Endothelial cell of umbilical vein (primary cell): ENCODE measurements around the gene ITGB8. TPM values are rescaled to one million over a fixed set of nuclear protein-coding genes. Genes with fewer than 3 reads are reported as not detected.

Experiments
- BruUV-seq: library from RNA; stranded (reverse); fragments of 400-500 nt; replicated peaks from 2 replicates; lab custom pipeline; 2021; lab: Mats Ljungman, UMichigan
- CTCF ChIA-PET: fragments of 300-600, 350-600 bp; sonication (Branson Sonifier 250); formaldehyde crosslinking; loops from one replicate; lab custom pipeline; 2021; ENCODE audit warnings: antibody characterized with exemption, inconsistent platforms; lab: Charles Lee
- POLR2A ChIA-PET: fragments of 300-600, 350-600 bp; sonication (Branson Sonifier 250); formaldehyde crosslinking; loops from one replicate; lab custom pipeline; 2021; ENCODE audit warnings: antibody characterized with exemption, inconsistent platforms; lab: Charles Lee
- DNase-seq: peaks from one replicate; pipeline ENCODE4 v3.0.0-alpha.2; 2011; ENCODE audit warnings: low read depth, low spot score
- FAIRE-seq: peaks from 2 replicates; lab custom pipeline; 2011; peaks lifted over from hg19 to GRCh38; lab: Jason Lieb, UNC
- H2AFZ ChIP-seq: 2 replicates; pipeline ENCODE4 v1.6.0; 2012; ENCODE audit warnings: low read depth, low read length, control low read depth, inconsistent platforms
- H3K27ac ChIP-seq: 2 replicates; pipeline ENCODE4 v1.5.1; 2011; ENCODE audit warnings: low read depth, mild to moderate bottlenecking, control low read depth, low read length, moderate library complexity; ENCODE audit not compliant: insufficient read depth
- H3K27me3 ChIP-seq, 2 experiments: 2 replicates each; pipeline versions ENCODE4 v1.6.0 to v1.6.1; 2011; ENCODE audit warnings: low read length in 2 of 2, mixed read lengths in 1 of 2; ENCODE audit not compliant: control insufficient read depth in 2 of 2, insufficient read depth in 2 of 2
- H3K36me3 ChIP-seq, 2 experiments: 2 replicates in 1 of 2; 3 replicates in 1 of 2; pipeline ENCODE4 v1.5.1; 2011; ENCODE audit warnings: low read length in 2 of 2, mild to moderate bottlenecking in 1 of 2, moderate library complexity in 1 of 2; ENCODE audit not compliant: control insufficient read depth in 2 of 2, insufficient read depth in 2 of 2; ENCODE audit errors: extremely low read depth in 1 of 2
- H3K4me1 ChIP-seq: 3 replicates; pipeline ENCODE4 v1.5.1; 2011; ENCODE audit warnings: mild to moderate bottlenecking, low read length; ENCODE audit not compliant: control insufficient read depth, insufficient read depth; ENCODE audit errors: extremely low read depth
- H3K4me2 ChIP-seq: 2 replicates; pipeline ENCODE4 v1.6.1; 2011; ENCODE audit warnings: low read length, control low read depth, mixed read lengths; ENCODE audit not compliant: insufficient read depth
- H3K4me3 ChIP-seq, 3 experiments: fragments of 200-600 bp in 1 of 3; sonication (generic), shearing (Covaris generic) in 1 of 3; replicated peaks in 1 of 3; 2 replicates each; pipeline ENCODE4 v1.5.1; 2011 to 2016; ENCODE audit warnings: control low read depth in 3 of 3, low read length in 3 of 3, mild to moderate bottlenecking in 2 of 3, inconsistent platforms in 1 of 3, low read depth in 1 of 3, moderate library complexity in 1 of 3; ENCODE audit not compliant: insufficient read depth in 1 of 3
- H3K79me2 ChIP-seq: 2 replicates; pipeline ENCODE4 v1.6.0; 2012; ENCODE audit warnings: low read length, inconsistent platforms; ENCODE audit not compliant: control insufficient read depth, insufficient read depth
- H3K9ac ChIP-seq: replicated peaks from 2 replicates; pipeline ENCODE3; 2011; ENCODE audit warnings: low read length, control low read depth; ENCODE audit not compliant: insufficient read depth; ENCODE audit errors: extremely low read depth
- H3K9me1 ChIP-seq: replicated peaks from 3 replicates; pipeline ENCODE4 v1.6.0; 2011; ENCODE audit warnings: mild to moderate bottlenecking, low read length; ENCODE audit not compliant: control insufficient read depth, insufficient read depth; ENCODE audit errors: extremely low read depth
- H3K9me3 ChIP-seq: replicated peaks from 2 replicates; pipeline ENCODE4 v1.5.1; 2012; ENCODE audit warnings: low read length, inconsistent platforms; ENCODE audit not compliant: control insufficient read depth, insufficient read depth
- H4K20me1 ChIP-seq: replicated peaks from 2 replicates; pipeline ENCODE3; 2011; ENCODE audit warnings: mild to moderate bottlenecking, low read length; ENCODE audit not compliant: control insufficient read depth, insufficient read depth; ENCODE audit errors: extremely low read depth
- EZH2 ChIP-seq: IDR thresholded peaks from 2 replicates; pipeline ENCODE4 v1.6.1; 2012; ENCODE audit warnings: borderline replicate concordance, low read depth, mild to moderate bottlenecking, moderate library complexity, low read length, inconsistent platforms; ENCODE audit not compliant: severe bottlenecking
- FOS ChIP-seq: IDR thresholded peaks from 2 replicates; pipeline ENCODE4 v1.6.1; 2011; ENCODE audit warnings: mild to moderate bottlenecking, low read length, moderate library complexity, borderline replicate concordance; ENCODE audit not compliant: insufficient read depth
- GATA2 ChIP-seq: IDR thresholded peaks from 2 replicates; pipeline ENCODE4 v1.7.0; 2011; ENCODE audit warnings: low read depth, mild to moderate bottlenecking, moderate library complexity, mixed read lengths, low read length; ENCODE audit not compliant: insufficient read length, insufficient read depth
- MYC ChIP-seq: IDR thresholded peaks from one replicate; pipeline ENCODE4 v1.6.1; 2011; ENCODE audit warnings: mild to moderate bottlenecking, low read depth, low read length
- POLR2A ChIP-seq: IDR thresholded peaks from 2 replicates; pipeline ENCODE4 v1.6.1; 2012; ENCODE audit warnings: low read depth, mild to moderate bottlenecking, control low read depth, low read length
- POLR2AphosphoS5 ChIP-seq: IDR thresholded peaks from 2 replicates; pipeline ENCODE4 v1.6.1; 2012; ENCODE audit warnings: low read depth, mild to moderate bottlenecking, control low read depth, low read length, moderate library complexity; ENCODE audit not compliant: insufficient read depth
- dilution Hi-C: fragments of 300-500 bp; cut with MboI; formaldehyde crosslinking; loops from one replicate; pipeline ENCODE4 v1.15.0; 2019; ENCODE audit warnings: low sequenced_read_pairs; ENCODE audit not compliant: extremely low pct_ligation_motif_present
- intact Hi-C: fragments of 100-400 bp; cut with micrococcal nuclease; formaldehyde crosslinking; loops from one replicate; pipeline ENCODE4 v1.10.0; 2022
- polyA plus RNA-seq, 4 experiments: library from polyadenylated mRNA; depleted of rRNA in 3 of 4; stranded (reverse) in 3 of 4; unstranded in 1 of 4; fragments of >200 nt; gene quantifications; 2 replicates each; pipeline versions ENCODE4 v1.2.1 to v1.2.3, GENCODE V29; 2011 to 2012; ENCODE audit warnings: missing spikeins in 1 of 4
- total RNA-seq: library from RNA; stranded (reverse); gene quantifications from 2 replicates; pipeline ENCODE4 v1.2.3, GENCODE V29; 2021
- TF ChIP-seq, protein P1 (sequence below): IDR thresholded peaks from 2 replicates; pipeline ENCODE4 v1.6.1; 2011; ENCODE audit not compliant: insufficient read depth, insufficient read length
- TF ChIP-seq, protein P2 (sequence below), 2 donors: IDR thresholded peaks; 1 replicate in 1 of 2; 2 replicates in 1 of 2; pipeline ENCODE4 v1.5.1; 2011; ENCODE audit warnings: low read length in 2 of 2, mild to moderate bottlenecking in 2 of 2, moderate library complexity in 2 of 2, control low read depth in 1 of 2, inconsistent platforms in 1 of 2, low read depth in 1 of 2; ENCODE audit not compliant: insufficient read depth in 1 of 2; ENCODE audit errors: extremely low read depth in 1 of 2

The ITGB8 gene
- total and polyA plus RNA-seq, 2 donors (not counting 3 experiments of a cell fraction or from before 2014, with no cell fraction given), result 2.9 to 8.2 TPM

DNA sequence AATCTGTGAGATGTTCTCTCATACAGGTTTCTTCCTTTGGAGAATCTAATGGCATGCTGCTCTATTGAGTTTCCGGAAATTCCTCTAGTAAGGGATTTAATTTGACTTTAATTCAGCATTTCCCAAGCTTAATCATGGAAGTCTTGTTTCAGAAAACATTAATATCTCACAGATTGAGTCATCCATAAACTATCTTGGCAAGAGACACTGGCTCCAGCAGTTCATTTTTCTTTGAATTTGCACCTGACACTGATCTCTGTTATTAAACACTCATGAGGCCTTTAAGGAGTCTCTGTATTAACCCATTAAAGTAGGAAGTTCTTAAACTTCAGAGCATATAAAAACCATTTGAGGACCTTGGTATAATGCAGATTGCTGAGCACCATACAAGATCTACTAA is 3.6 kb upstream of the ITGB8 start:
- H3K4me1 ChIP-seq, result peaks cover 8% of the 10 kb centered on the region
- FAIRE-seq, result peak; percentile 48
- no peak overlapping the region for H3K9ac ChIP-seq
- H3K36me3 ChIP-seq, result no peaks in the 10 kb centered on the region
- DNase-seq, result peak; percentile 48
- no peak overlapping the region for H3K4me3 ChIP-seq
- no TSS peak for BruUV-seq
- H4K20me1 ChIP-seq, result no peaks in the 10 kb centered on the region
- ChIA-PET POLR2A (no interaction called here), CTCF (interaction anchor here (0.8 to 2.8 kb wide), 11 partner anchors 16 to 579 kb away, joined by 3 to 25 read pairs (median 4); no protein-coding TSS in a partner anchor)
- peak; percentile 19 for TF ChIP-seq FOS
- TF ChIP-seq GATA2, result no peak
- TF ChIP-seq, protein P1, sequence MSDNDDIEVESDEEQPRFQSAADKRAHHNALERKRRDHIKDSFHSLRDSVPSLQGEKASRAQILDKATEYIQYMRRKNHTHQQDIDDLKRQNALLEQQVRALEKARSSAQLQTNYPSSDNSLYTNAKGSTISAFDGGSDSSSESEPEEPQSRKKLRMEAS, result no peak
- TF ChIP-seq POLR2A, result no peak
- no peak for TF ChIP-seq MYC
- TF ChIP-seq EZH2, result no peak
- TF ChIP-seq, protein P2, sequence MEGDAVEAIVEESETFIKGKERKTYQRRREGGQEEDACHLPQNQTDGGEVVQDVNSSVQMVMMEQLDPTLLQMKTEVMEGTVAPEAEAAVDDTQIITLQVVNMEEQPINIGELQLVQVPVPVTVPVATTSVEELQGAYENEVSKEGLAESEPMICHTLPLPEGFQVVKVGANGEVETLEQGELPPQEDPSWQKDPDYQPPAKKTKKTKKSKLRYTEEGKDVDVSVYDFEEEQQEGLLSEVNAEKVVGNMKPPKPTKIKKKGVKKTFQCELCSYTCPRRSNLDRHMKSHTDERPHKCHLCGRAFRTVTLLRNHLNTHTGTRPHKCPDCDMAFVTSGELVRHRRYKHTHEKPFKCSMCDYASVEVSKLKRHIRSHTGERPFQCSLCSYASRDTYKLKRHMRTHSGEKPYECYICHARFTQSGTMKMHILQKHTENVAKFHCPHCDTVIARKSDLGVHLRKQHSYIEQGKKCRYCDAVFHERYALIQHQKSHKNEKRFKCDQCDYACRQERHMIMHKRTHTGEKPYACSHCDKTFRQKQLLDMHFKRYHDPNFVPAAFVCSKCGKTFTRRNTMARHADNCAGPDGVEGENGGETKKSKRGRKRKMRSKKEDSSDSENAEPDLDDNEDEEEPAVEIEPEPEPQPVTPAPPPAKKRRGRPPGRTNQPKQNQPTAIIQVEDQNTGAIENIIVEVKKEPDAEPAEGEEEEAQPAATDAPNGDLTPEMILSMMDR (IDR thresholded peaks at IDR 0.05; ENCODE audit: extremely low read depth in 1 of 2, insufficient read depth in 1 of 2, low read depth in 1 of 2, low read length in 2 of 2), result no peak
- TF ChIP-seq POLR2AphosphoS5, result no peak
- H3K27me3 ChIP-seq, result no peaks in the 10 kb centered on the region
- H3K27ac ChIP-seq, result no peak overlapping the region
- intact Hi-C loops (loop anchor here (5.0 kb wide), 1 partner anchor 345 kb away; no protein-coding TSS in a partner anchor), dilution Hi-C loops (no loop called here)
- no peaks in the 10 kb centered on the region for H3K9me3 ChIP-seq
- no peak overlapping the region for H2AFZ ChIP-seq
- H3K4me2 ChIP-seq, result no peak overlapping the region
- no peaks in the 10 kb centered on the region for H3K79me2 ChIP-seq
- H3K9me1 ChIP-seq, result no peaks in the 10 kb centered on the region
